HUES64 (cell line): ENCODE results near the gene AP1AR.

Experiments
- H3K27ac ChIP-seq: 2 replicates; pipeline ENCODE4 v1.7.0; 2013; ENCODE audit warnings: low read depth, low read length, inconsistent platforms
- H3K27me3 ChIP-seq: 2 replicates; pipeline ENCODE4 v1.6.1; 2013; ENCODE audit warnings: mild to moderate bottlenecking, low read length; ENCODE audit not compliant: insufficient read depth
- H3K36me3 ChIP-seq: 2 replicates; pipeline ENCODE4 v1.6.1; 2013; ENCODE audit warnings: mild to moderate bottlenecking, low read length; ENCODE audit not compliant: insufficient read depth
- H3K4me1 ChIP-seq: 2 replicates; pipeline ENCODE4 v1.6.1; 2013; ENCODE audit warnings: mild to moderate bottlenecking, low read length, moderate library complexity; ENCODE audit not compliant: insufficient read depth
- H3K4me3 ChIP-seq: 2 replicates; pipeline ENCODE4 v1.5.1; 2013; ENCODE audit warnings: mild to moderate bottlenecking, low read length, moderate library complexity
- H3K9ac ChIP-seq: 2 replicates; pipeline ENCODE4 v1.6.1; 2013; ENCODE audit warnings: mild to moderate bottlenecking, low read depth, low read length
- H3K9me3 ChIP-seq: 2 replicates; pipeline ENCODE4 v1.6.1; 2013; ENCODE audit warnings: low read depth, low read length; ENCODE audit not compliant: insufficient read depth
- WGBS: fragments of 150-250, 120-280 bp; methylation state at CpG from one replicate; pipeline ENCODE4 v1.1.7; 2013; ENCODE audit warnings: missing lambda C conversion rate; 5-methylcytosine and 5-hydroxymethylcytosine counted together

The AP1AR gene

GRCh38 chr4:112266823-112267222 is 35.2 kb downstream of the AP1AR start:
- Histone ChIP-seq H3K4me1 (peaks cover 17% of the 10 kb centered on the region), H3K27me3 (no peaks in the 10 kb centered on the region), H3K9ac (no peak overlapping the region), H3K9me3 (no peaks in the 10 kb centered on the region), H3K27ac (no peak overlapping the region), H3K4me3 (no peak overlapping the region), H3K36me3 (peaks cover 72% of the 10 kb centered on the region)
- 91% methylated on average over 2 of the region's 2 CpGs for WGBS

GRCh38 chr4:112270051-112270450 is 38.5 kb downstream of the AP1AR start:
- Histone ChIP-seq H3K9ac (no peak overlapping the region), H3K36me3 (peaks cover 44% of the 10 kb centered on the region), H3K4me1 (peaks cover 17% of the 10 kb centered on the region), H3K27ac (no peak overlapping the region), H3K9me3 (no peaks in the 10 kb centered on the region; the same call in 1 of the 2 replicates), H3K27me3 (no peaks in the 10 kb centered on the region), H3K4me3 (no peak overlapping the region)
- 83% methylated on average over 1 of the region's 1 CpG for WGBS

- H3K9me3 ChIP-seq = no peaks in the 10 kb centered on the region; the same call in 1 of the 2 replicates
- peaks cover 37% of the 10 kb centered on the region for H3K36me3 ChIP-seq
- peak overlapping the region; percentile 19; the same call in 1 of the 2 replicates for H3K27ac ChIP-seq
- peaks cover 17% of the 10 kb centered on the region for H3K4me1 ChIP-seq
- 72% methylated on average over 8 of the region's 8 CpGs for WGBS
- no peak overlapping the region for H3K9ac ChIP-seq
- H3K4me3 ChIP-seq = no peak overlapping the region
- H3K27me3 ChIP-seq = no peaks in the 10 kb centered on the region
Measured at GRCh38 chr4:112270640-112271421, 39.2 kb downstream of the AP1AR start.

DNA sequence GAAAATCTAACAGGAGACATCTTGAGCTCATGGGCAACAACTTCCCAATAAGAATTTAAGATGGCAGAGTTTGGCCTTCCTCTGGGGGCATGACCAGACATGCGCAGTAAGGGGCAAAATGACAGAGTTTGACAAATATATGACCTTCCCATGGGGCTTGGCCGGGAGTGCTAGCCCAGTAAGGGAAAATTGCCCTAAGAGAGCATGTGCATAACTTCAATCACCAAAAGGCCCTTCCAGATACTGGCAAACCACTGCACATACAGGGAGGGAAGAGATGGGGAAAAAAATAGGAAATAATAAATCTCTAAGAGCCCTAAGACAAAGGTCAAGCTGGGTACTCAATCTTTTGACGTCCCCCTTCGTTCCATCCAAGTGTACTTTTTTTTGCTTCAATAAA is 40.7 kb downstream of the AP1AR start:
- Histone ChIP-seq H3K36me3 (peaks cover 23% of the 10 kb centered on the region), H3K27me3 (no peaks in the 10 kb centered on the region), H3K9me3 (no peaks in the 10 kb centered on the region; the same call in 1 of the 2 replicates), H3K4me3 (no peak overlapping the region), H3K27ac (no peak overlapping the region), H3K4me1 (peaks cover 17% of the 10 kb centered on the region), H3K9ac (no peak overlapping the region)
- WGBS = 95% methylated on average over 4 of the region's 4 CpGs

- no peak overlapping the region for H3K27ac ChIP-seq
- no peaks in the 10 kb centered on the region for H3K27me3 ChIP-seq
- H3K9me3 ChIP-seq = no peaks in the 10 kb centered on the region; the same call in 1 of the 2 replicates
- H3K9ac ChIP-seq = no peak overlapping the region
- WGBS = 85% methylated on average over 4 of the region's 4 CpGs
- H3K4me1 ChIP-seq = peaks cover 16% of the 10 kb centered on the region
- H3K36me3 ChIP-seq = no peaks in the 10 kb centered on the region; the same call in 1 of the 2 replicates
- H3K4me3 ChIP-seq = no peak overlapping the region
Measured at GRCh38 chr4:112274959-112275358, 43.4 kb downstream of the AP1AR start.

DNA sequence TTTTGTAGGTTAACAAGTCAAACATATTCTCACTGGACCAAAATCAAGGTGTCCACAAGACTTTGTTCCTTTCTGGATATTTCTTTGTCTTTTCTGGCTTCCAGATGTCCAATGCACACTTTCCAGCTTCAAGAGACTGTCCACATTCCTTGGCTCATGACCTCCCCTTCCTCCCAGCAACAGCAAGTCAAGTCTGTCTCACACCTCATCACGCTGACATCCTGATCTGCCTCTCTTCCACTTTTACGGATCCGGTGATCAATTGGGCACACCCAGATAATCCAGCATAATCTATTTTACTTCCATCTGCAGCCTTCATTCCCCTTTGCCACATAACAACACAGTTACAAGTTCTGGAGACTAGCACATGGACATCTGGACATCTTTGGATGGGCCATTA is 44.5 kb downstream of the AP1AR start:
- Histone ChIP-seq H3K9ac (no peak overlapping the region), H3K4me1 (peaks cover 6% of the 10 kb centered on the region; the same call in 1 of the 2 replicates), H3K27ac (no peak overlapping the region), H3K27me3 (no peaks in the 10 kb centered on the region), H3K36me3 (no peaks in the 10 kb centered on the region), H3K4me3 (no peak overlapping the region), H3K9me3 (no peaks in the 10 kb centered on the region; the same call in 1 of the 2 replicates)
- 95% methylated on average over 3 of the region's 3 CpGs for WGBS

- 90% methylated on average over 2 of the region's 3 CpGs for WGBS
- no peak overlapping the region for H3K4me3 ChIP-seq
- H3K27me3 ChIP-seq = no peaks in the 10 kb centered on the region
- H3K36me3 ChIP-seq = no peaks in the 10 kb centered on the region
- H3K4me1 ChIP-seq = no peaks in the 10 kb centered on the region
- H3K27ac ChIP-seq = no peak overlapping the region
- no peak overlapping the region for H3K9ac ChIP-seq
- no peaks in the 10 kb centered on the region; the same call in 1 of the 2 replicates for H3K9me3 ChIP-seq
Measured at GRCh38 chr4:112277220-112277619, 45.6 kb downstream of the AP1AR start.

DNA sequence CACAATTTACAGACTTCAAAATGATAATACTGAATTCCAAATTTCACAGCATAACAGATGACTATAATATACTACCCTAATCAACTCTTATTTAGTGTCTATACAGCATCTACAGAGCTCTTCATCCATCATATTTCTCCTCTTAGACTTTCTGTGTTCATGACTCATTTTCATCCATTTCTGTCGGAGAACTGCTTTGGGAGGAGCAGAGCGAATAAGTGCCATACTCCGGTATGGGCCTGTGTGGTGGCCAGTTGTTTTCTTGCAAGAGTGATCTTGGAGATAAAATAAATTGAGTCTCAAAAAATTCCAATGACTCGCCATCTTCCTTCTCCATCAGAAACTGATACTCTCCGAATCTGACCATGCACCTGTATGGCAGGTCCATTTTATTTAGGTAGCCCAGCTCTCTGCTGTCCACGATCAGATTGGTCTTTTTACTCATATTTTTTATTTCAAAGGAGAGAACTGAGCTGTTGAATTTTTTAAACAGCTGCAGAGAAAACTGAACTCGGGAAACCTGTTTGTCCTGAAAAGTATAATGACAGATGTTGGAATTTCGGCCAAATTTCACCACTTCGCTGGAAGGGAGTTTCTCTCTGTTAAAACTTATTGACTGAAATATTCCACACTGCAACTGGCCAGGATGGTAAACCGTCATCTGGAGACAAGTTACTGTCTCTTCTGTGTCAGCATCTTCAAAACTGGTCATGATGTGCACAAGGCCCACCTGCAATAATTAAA is 46.3 kb downstream of the AP1AR start:
- Histone ChIP-seq H3K27ac (no peak overlapping the region), H3K4me3 (no peak overlapping the region), H3K36me3 (no peaks in the 10 kb centered on the region), H3K27me3 (no peaks in the 10 kb centered on the region), H3K9ac (no peak overlapping the region), H3K9me3 (no peaks in the 10 kb centered on the region), H3K4me1 (no peaks in the 10 kb centered on the region)
- WGBS = 92% methylated on average over 10 of the region's 10 CpGs

DNA sequence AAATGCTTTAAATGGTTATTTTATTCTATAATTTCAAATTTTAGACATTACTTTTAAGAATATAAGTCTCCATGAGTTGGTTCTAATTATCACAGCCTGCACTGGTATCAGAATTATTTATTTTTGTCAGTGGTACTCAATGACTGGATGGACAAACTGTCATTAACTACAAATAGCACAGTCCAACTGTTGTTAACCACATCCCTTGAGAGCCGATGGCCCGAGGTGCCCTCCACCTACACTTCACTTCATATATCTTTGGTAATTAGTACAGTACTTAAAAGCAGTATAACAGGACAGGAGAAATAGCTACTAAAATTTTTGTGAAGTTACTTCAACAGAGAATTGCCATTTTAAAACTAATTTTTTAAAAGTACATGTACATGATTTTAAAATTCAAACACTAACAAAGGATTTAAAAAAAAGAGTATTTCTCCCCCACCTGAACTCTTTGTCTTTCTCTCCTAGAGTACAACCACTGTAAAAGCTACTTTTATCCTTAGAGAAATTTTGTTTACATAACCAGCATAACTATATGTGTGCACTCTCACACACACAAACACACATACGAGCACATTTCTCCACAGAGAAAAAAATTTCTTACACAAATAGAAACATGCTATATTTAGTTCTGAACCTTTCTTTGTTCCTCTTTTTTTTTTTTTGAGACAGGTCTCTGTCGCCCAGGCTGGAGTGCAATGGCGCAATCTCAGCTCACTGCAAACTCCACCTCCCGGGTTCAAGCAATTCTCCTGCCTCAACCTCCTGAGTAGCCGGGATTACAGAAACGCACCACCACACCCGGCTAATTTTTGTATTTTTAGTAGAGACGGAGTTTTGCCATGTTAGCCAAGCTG is 47.7 kb downstream of the AP1AR start:
- Histone ChIP-seq H3K4me1 (no peaks in the 10 kb centered on the region), H3K27ac (no peak overlapping the region), H3K4me3 (no peak overlapping the region), H3K36me3 (no peaks in the 10 kb centered on the region), H3K9ac (no peak overlapping the region), H3K9me3 (no peaks in the 10 kb centered on the region), H3K27me3 (peaks cover 8% of the 10 kb centered on the region; the same call in 1 of the 2 replicates)
- 81% methylated on average over 10 of the region's 10 CpGs for WGBS

- Histone ChIP-seq H3K27me3 (peaks cover 14% of the 10 kb centered on the region), H3K9me3 (no peaks in the 10 kb centered on the region), H3K4me3 (no peak overlapping the region), H3K36me3 (no peaks in the 10 kb centered on the region), H3K27ac (no peak overlapping the region), H3K9ac (no peak overlapping the region), H3K4me1 (no peaks in the 10 kb centered on the region; the same call in 1 of the 2 replicates)
- 95% methylated on average over 7 of the region's 7 CpGs for WGBS
Measured at GRCh38 chr4:112279882-112280315, 48.3 kb downstream of the AP1AR start.
